NCI-H2029 (cell line): ENCODE results near the gene SUSD2.
"Not testable (repeated sequence)": the region's sequence is repeated elsewhere in the genome, so short reads cannot be mapped to it uniquely, and the experiment has no call there.

Source experiments
- DNase-seq: peaks from one replicate; lab custom pipeline; 2025; lab: John Stamatoyannopoulos, UW

The SUSD2 gene

GRCh38 chr22:24214467-24215285 lies 33.4 kb downstream of the SUSD2 start:
- no peak for DNase-seq

GRCh38 chr22:24216541-24217209 lies 35.4 kb downstream of the SUSD2 start:
- DNase-seq = no peak

GRCh38 chr22:24217384-24217783 lies 36.1 kb downstream of the SUSD2 start:
- DNase-seq = no peak

GRCh38 chr22:24219750-24220149 lies 38.5 kb downstream of the SUSD2 start:
- no peak for DNase-seq

- DNase-seq = no peak
Measured at GRCh38 chr22:24224468-24224867, 43.2 kb downstream of the SUSD2 start.

GRCh38 chr22:24225044-24225601 lies 43.8 kb downstream of the SUSD2 start:
- no peak for DNase-seq

- DNase-seq = no peak
Measured at GRCh38 chr22:24225951-24226350, 44.7 kb downstream of the SUSD2 start.

- DNase-seq = peak; percentile 4
Measured at GRCh38 chr22:24230911-24231656, 49.8 kb downstream of the SUSD2 start.

- no peak for DNase-seq
Measured at GRCh38 chr22:24231706-24232105, 50.4 kb downstream of the SUSD2 start.

GRCh38 chr22:24232124-24232523 lies 50.8 kb downstream of the SUSD2 start:
- DNase-seq = no peak

GRCh38 chr22:24232725-24233124 lies 51.4 kb downstream of the SUSD2 start:
- DNase-seq = no peak

GRCh38 chr22:24233235-24233634 lies 51.9 kb downstream of the SUSD2 start:
- DNase-seq = no peak

GRCh38 chr22:24233816-24234215 lies 52.5 kb downstream of the SUSD2 start:
- no peak for DNase-seq

GRCh38 chr22:24235315-24235714 lies 54.0 kb downstream of the SUSD2 start:
- no peak for DNase-seq

- DNase-seq = no peak
Measured at GRCh38 chr22:24236656-24237055, 55.4 kb downstream of the SUSD2 start.

GRCh38 chr22:24238101-24238694 lies 56.9 kb downstream of the SUSD2 start:
- not testable (repeated sequence) for DNase-seq
